ENCODE results near the gene CRTAP. TPM values are rescaled to one million over a fixed set of nuclear protein-coding genes. Genes with fewer than 3 reads are reported as not detected.

CRTAP gene
- total RNA-seq, 1 donor from 2014 or later: 127 TPM

DNA sequence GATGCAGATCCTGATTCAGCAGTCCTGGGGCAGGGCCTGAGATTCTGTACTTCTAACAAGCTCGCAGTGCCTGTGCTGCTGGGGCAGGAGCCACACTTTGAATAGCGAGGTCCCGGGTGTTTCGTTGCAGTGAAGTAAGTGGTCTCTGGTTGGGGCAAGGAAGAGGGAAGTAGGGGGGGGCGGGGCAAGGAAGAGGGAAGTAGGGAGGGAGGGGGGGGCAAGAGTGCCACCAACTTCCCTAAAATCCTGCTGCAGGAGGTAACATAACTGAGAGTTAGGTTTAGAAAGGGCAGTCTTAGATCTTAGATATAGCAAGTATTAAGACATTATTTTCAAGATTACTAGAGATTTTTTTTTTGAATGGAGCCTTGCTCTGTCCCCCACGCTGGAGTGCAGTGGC, 35.5 kb downstream of the CRTAP start:
- Histone ChIP-seq H3K27ac (no peak overlapping the region), H3K27me3 (no peaks in the 10 kb centered on the region), H3K4me1 (no peaks in the 10 kb centered on the region), H3K4me3 (no peak overlapping the region), H3K4me2 (no peak overlapping the region), H3K36me3 (no peaks in the 10 kb centered on the region), H4K20me1 (ENCODE audit: low read depth) (no peaks in the 10 kb centered on the region), H3K79me2 (ENCODE audit: low read depth) (no peaks in the 10 kb centered on the region), H3F3A (ENCODE audit: low read depth) (no peaks in the 10 kb centered on the region), H3K9ac (no peak overlapping the region), H3K9me3 (ENCODE audit: low read depth) (no peaks in the 10 kb centered on the region), H2AFZ (replicated peaks) (no peak overlapping the region)
- Mint-ChIP-seq H3K27ac (no peak overlapping the region), H3K4me3 (no peak overlapping the region), H3K4me1 (peaks cover 3% of the 10 kb centered on the region), H3K27me3 (ENCODE audit: insufficient read depth, low read depth) (peaks cover 7% of the 10 kb centered on the region), H3K36me3 (peaks cover 2% of the 10 kb centered on the region), H3K9me3 (no peaks in the 10 kb centered on the region)
- no peak for DNase-seq (ENCODE audit: low spot score)
- TF ChIP-seq, protein P1, sequence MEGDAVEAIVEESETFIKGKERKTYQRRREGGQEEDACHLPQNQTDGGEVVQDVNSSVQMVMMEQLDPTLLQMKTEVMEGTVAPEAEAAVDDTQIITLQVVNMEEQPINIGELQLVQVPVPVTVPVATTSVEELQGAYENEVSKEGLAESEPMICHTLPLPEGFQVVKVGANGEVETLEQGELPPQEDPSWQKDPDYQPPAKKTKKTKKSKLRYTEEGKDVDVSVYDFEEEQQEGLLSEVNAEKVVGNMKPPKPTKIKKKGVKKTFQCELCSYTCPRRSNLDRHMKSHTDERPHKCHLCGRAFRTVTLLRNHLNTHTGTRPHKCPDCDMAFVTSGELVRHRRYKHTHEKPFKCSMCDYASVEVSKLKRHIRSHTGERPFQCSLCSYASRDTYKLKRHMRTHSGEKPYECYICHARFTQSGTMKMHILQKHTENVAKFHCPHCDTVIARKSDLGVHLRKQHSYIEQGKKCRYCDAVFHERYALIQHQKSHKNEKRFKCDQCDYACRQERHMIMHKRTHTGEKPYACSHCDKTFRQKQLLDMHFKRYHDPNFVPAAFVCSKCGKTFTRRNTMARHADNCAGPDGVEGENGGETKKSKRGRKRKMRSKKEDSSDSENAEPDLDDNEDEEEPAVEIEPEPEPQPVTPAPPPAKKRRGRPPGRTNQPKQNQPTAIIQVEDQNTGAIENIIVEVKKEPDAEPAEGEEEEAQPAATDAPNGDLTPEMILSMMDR (IDR thresholded peaks at IDR 0.05): no peak
- TF ChIP-seq EZH2 (IDR thresholded peaks at IDR 0.05): no peak
- TF ChIP-seq EZH2phosphoT487 (IDR thresholded peaks at IDR 0.05): no peak

- H3K4me1 Mint-ChIP-seq: no peaks in the 10 kb centered on the region
- DNase-seq (ENCODE audit: low spot score): no peak
- no peak overlapping the region for H3K4me3 Mint-ChIP-seq
- Histone ChIP-seq H2AFZ (replicated peaks) (no peak overlapping the region), H3K27me3 (no peaks in the 10 kb centered on the region), H3K36me3 (no peaks in the 10 kb centered on the region), H3K9me3 (ENCODE audit: low read depth) (no peaks in the 10 kb centered on the region), H3K79me2 (ENCODE audit: low read depth) (no peaks in the 10 kb centered on the region), H4K20me1 (ENCODE audit: low read depth) (no peaks in the 10 kb centered on the region), H3K9ac (no peak overlapping the region), H3K4me1 (no peaks in the 10 kb centered on the region), H3K4me2 (no peak overlapping the region), H3K27ac (no peak overlapping the region), H3F3A (ENCODE audit: low read depth) (no peaks in the 10 kb centered on the region), H3K4me3 (no peak overlapping the region)
- H3K27me3 Mint-ChIP-seq (ENCODE audit: insufficient read depth, low read depth): peaks cover 7% of the 10 kb centered on the region
- no peaks in the 10 kb centered on the region for H3K9me3 Mint-ChIP-seq
- no peak overlapping the region for H3K27ac Mint-ChIP-seq
- TF ChIP-seq EZH2 (IDR thresholded peaks at IDR 0.05) (no peak), EZH2phosphoT487 (IDR thresholded peaks at IDR 0.05) (no peak)
- TF ChIP-seq, protein P1 (IDR thresholded peaks at IDR 0.05): no peak
- no peaks in the 10 kb centered on the region for H3K36me3 Mint-ChIP-seq
Measured at GRCh38 chr3:33152363-33153360, 38.8 kb downstream of the CRTAP start.

DNA sequence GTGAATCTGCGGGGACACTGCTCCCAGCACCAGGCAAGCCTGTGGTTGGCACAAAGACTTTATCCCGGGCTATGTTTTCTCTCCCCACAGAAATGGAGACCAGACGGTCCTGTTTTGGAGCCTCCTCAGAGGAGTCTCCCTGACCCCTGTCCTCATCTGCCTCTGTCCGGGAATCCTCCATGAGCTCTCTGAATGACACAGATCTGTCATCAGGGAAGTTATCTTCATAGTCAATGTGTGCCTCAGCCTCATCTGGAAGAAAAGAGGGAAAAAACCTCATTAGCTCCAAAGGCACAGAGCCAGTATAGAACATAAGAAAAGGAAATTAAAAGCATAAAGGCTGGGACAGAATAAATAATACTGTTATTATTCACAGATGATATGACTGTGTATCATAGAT, 40.0 kb downstream of the CRTAP start:
- peak overlapping the region; percentile 44 for H3K27ac Mint-ChIP-seq
- no peak for DNase-seq (ENCODE audit: low spot score)
- Histone ChIP-seq H3K36me3 (no peaks in the 10 kb centered on the region), H3F3A (ENCODE audit: low read depth) (no peaks in the 10 kb centered on the region), H3K27ac (no peak overlapping the region), H4K20me1 (ENCODE audit: low read depth) (no peaks in the 10 kb centered on the region), H3K27me3 (no peaks in the 10 kb centered on the region), H3K9me3 (ENCODE audit: low read depth) (no peaks in the 10 kb centered on the region), H3K79me2 (ENCODE audit: low read depth) (no peaks in the 10 kb centered on the region), H3K4me2 (no peak overlapping the region), H3K4me3 (no peak overlapping the region), H3K4me1 (no peaks in the 10 kb centered on the region), H3K9ac (no peak overlapping the region), H2AFZ (replicated peaks) (no peak overlapping the region)
- no peaks in the 10 kb centered on the region for H3K36me3 Mint-ChIP-seq
- no peaks in the 10 kb centered on the region for H3K4me1 Mint-ChIP-seq
- no peaks in the 10 kb centered on the region for H3K9me3 Mint-ChIP-seq
- no peak overlapping the region for H3K4me3 Mint-ChIP-seq
- TF ChIP-seq, protein P1 (IDR thresholded peaks at IDR 0.05): no peak
- no peak for TF ChIP-seq EZH2phosphoT487 (IDR thresholded peaks at IDR 0.05)
- TF ChIP-seq EZH2 (IDR thresholded peaks at IDR 0.05): no peak
- peaks cover 6% of the 10 kb centered on the region for H3K27me3 Mint-ChIP-seq (ENCODE audit: insufficient read depth, low read depth)

All from neural progenitor cell (in vitro differentiated cells).